MM.1S (cell line): ENCODE measurements around the gene FAM107B.

Source experiments
- DNase-seq: peaks from one replicate; pipeline ENCODE4 v3.0.0-alpha.2; 2015
- H2AFZ ChIP-seq: fragments of 300-600 bp; sonication (generic); 2 replicates; pipeline ENCODE4 v1.6.0; 2016; ENCODE audit warnings: antibody characterized with exemption, low read length
- H3F3A ChIP-seq: fragments of 300-600 bp; sonication (generic); 2 replicates; pipeline ENCODE4 v1.6.1; 2016; ENCODE audit warnings: mild to moderate bottlenecking, antibody characterized with exemption, low read length, moderate library complexity, mixed read lengths; ENCODE audit not compliant: insufficient read depth
- H3K27ac ChIP-seq: fragments of 300-600 bp; sonication (generic); 2 replicates; pipeline ENCODE4 v1.5.1; 2016; ENCODE audit warnings: mild to moderate bottlenecking, low read length
- H3K27me3 ChIP-seq: fragments of 300-600 bp; sonication (generic); replicated peaks from 2 replicates; pipeline ENCODE4 v1.6.0; 2016; ENCODE audit warnings: low read length; ENCODE audit not compliant: insufficient read depth
- H3K36me3 ChIP-seq: fragments of 300-600 bp; sonication (generic); replicated peaks from 2 replicates; pipeline ENCODE4 v1.6.1; 2016; ENCODE audit warnings: mild to moderate bottlenecking, low read length, mixed read lengths; ENCODE audit not compliant: insufficient read depth
- H3K4me1 ChIP-seq: fragments of 300-600 bp; sonication (generic); 2 replicates; pipeline ENCODE4 v1.6.1; 2016; ENCODE audit warnings: low read length, mixed read lengths
- H3K4me2 ChIP-seq: fragments of 300-600 bp; sonication (generic); 2 replicates; pipeline ENCODE4 v1.6.0; 2016; ENCODE audit warnings: low read depth, low read length
- H3K4me3 ChIP-seq: fragments of 300-600 bp; sonication (generic); 2 replicates; pipeline ENCODE4 v1.5.1; 2016; ENCODE audit warnings: low read length, mixed read lengths
- H3K79me2 ChIP-seq: fragments of 300-600 bp; sonication (generic); 2 replicates; pipeline ENCODE4 v1.6.1; 2016; ENCODE audit warnings: mixed run types, low read length, mixed read lengths
- H3K9ac ChIP-seq: fragments of 300-600 bp; sonication (generic); 2 replicates; pipeline ENCODE4 v1.6.1; 2016; ENCODE audit warnings: low read length, mixed read lengths
- H3K9me2 ChIP-seq: fragments of 300-600 bp; sonication (generic); replicated peaks from 2 replicates; pipeline ENCODE4 v1.6.1; 2016; ENCODE audit warnings: mild to moderate bottlenecking, low read length, mixed read lengths; ENCODE audit not compliant: insufficient read depth
- H3K9me3 ChIP-seq: fragments of 300-600 bp; sonication (generic); replicated peaks from 2 replicates; pipeline ENCODE4 v1.6.1; 2016; ENCODE audit warnings: mild to moderate bottlenecking, low read length, mixed read lengths; ENCODE audit not compliant: insufficient read depth
- H4K20me1 ChIP-seq: fragments of 300-600 bp; sonication (generic); 2 replicates; pipeline ENCODE4 v1.6.1; 2016; ENCODE audit warnings: mild to moderate bottlenecking, low read length, moderate library complexity, mixed read lengths; ENCODE audit not compliant: insufficient read depth
- CTCF ChIP-seq: fragments of 300-600 bp; sonication (generic); IDR thresholded peaks from 2 replicates; pipeline ENCODE4 v1.5.1; 2016; ENCODE audit warnings: antibody characterized with exemption, low read length, mixed read lengths
- EZH2 ChIP-seq: fragments of 300-600 bp; sonication (generic); optimal IDR thresholded peaks from 2 replicates; pipeline ENCODE3; 2017; ENCODE audit warnings: low read depth, mild to moderate bottlenecking, antibody characterized with exemption, low read length, mixed read lengths
- EZH2phosphoT487 ChIP-seq: fragments of 300-600 bp; sonication (generic); IDR thresholded peaks from 2 replicates; pipeline ENCODE4 v1.6.1; 2018; ENCODE audit warnings: antibody characterized with exemption, low read length

FAM107B gene

GRCh38 chr10:14806318-14806717 lies 31.6 kb upstream of the FAM107B start:
- H3K27ac ChIP-seq: no peak overlapping the region
- no peak for TF ChIP-seq EZH2
- TF ChIP-seq EZH2phosphoT487: no peak
- no peak for TF ChIP-seq CTCF

GRCh38 chr10:14803827-14804226 lies 29.1 kb upstream of the FAM107B start:
- Histone ChIP-seq H3F3A (no peaks in the 10 kb centered on the region), H3K27ac (no peak overlapping the region), H3K4me1 (peaks cover 6% of the 10 kb centered on the region; the same call in 1 of the 2 replicates), H3K4me2 (no peak overlapping the region), H3K4me3 (no peak overlapping the region), H3K9me2 (no peaks in the 10 kb centered on the region), H4K20me1 (no peaks in the 10 kb centered on the region), H3K36me3 (no peaks in the 10 kb centered on the region), H3K27me3 (no peaks in the 10 kb centered on the region), H3K79me2 (no peaks in the 10 kb centered on the region), H2AFZ (no peak overlapping the region), H3K9me3 (no peaks in the 10 kb centered on the region), H3K9ac (no peak overlapping the region)
- TF ChIP-seq EZH2 (no peak), EZH2phosphoT487 (no peak), CTCF (no peak)
- DNase-seq: no peak

More at GRCh38 chr10:14806318-14806717, 31.6 kb upstream of the FAM107B start:
- Histone ChIP-seq H3K9me2 (no peaks in the 10 kb centered on the region), H3K9me3 (no peaks in the 10 kb centered on the region), H3K36me3 (no peaks in the 10 kb centered on the region), H3K4me2 (no peak overlapping the region), H3K4me3 (no peak overlapping the region), H3F3A (no peaks in the 10 kb centered on the region), H3K27me3 (no peaks in the 10 kb centered on the region), H3K79me2 (no peaks in the 10 kb centered on the region), H3K9ac (no peak overlapping the region), H3K4me1 (no peaks in the 10 kb centered on the region), H2AFZ (no peak overlapping the region), H4K20me1 (no peaks in the 10 kb centered on the region)
- DNase-seq: no peak

- no peak overlapping the region for H3K9ac ChIP-seq
- H3K27me3 ChIP-seq: no peaks in the 10 kb centered on the region
- H4K20me1 ChIP-seq: no peaks in the 10 kb centered on the region
- H3K9me2 ChIP-seq: no peaks in the 10 kb centered on the region
- no peaks in the 10 kb centered on the region for H3K79me2 ChIP-seq
- no peaks in the 10 kb centered on the region for H3K36me3 ChIP-seq
- peaks cover 6% of the 10 kb centered on the region; the same call in 1 of the 2 replicates for H3K4me1 ChIP-seq
- no peak overlapping the region for H3K4me2 ChIP-seq
- H3K4me3 ChIP-seq: no peak overlapping the region
- H3F3A ChIP-seq: no peaks in the 10 kb centered on the region
- H3K27ac ChIP-seq: no peak overlapping the region
- no peaks in the 10 kb centered on the region for H3K9me3 ChIP-seq
- no peak overlapping the region for H2AFZ ChIP-seq
- DNase-seq: no peak
- TF ChIP-seq EZH2phosphoT487: no peak
- no peak for TF ChIP-seq CTCF
- TF ChIP-seq EZH2: no peak
Measured at GRCh38 chr10:14801723-14802122, 27.0 kb upstream of the FAM107B start.
